SK-N-SH (cell line): ENCODE data around the gene RAB27B.

Source experiments
- CTCF ChIP-seq: fragments of 200-600 bp; sonication (generic); IDR thresholded peaks from 2 replicates; pipeline ENCODE4 v1.6.1; 2017; ENCODE audit warnings: antibody characterized with exemption, mild to moderate bottlenecking, moderate library complexity
- EP300 ChIP-seq, 2 experiments: IDR thresholded peaks; 2 replicates each; pipeline versions ENCODE4 v1.4.0 to v1.6.1; 2012; ENCODE audit warnings: borderline replicate concordance in 1 of 2, low read depth in 1 of 2, low read length in 1 of 2
- IRF3 ChIP-seq: fragments of 150-350 bp; IDR thresholded peaks from 2 replicates; pipeline ENCODE4 v1.6.1; 2016; ENCODE audit warnings: mild to moderate bottlenecking, low read depth, low read length
- MEF2A ChIP-seq: IDR thresholded peaks from 2 replicates; pipeline ENCODE4 v1.4.0; 2012; ENCODE audit warnings: low read depth, borderline replicate concordance
- POLR2AphosphoS5 ChIP-seq: IDR thresholded peaks from 2 replicates; pipeline ENCODE4 v1.6.1; 2012; ENCODE audit warnings: low read depth, low read length
- RAD21 ChIP-seq: IDR thresholded peaks from 2 replicates; pipeline ENCODE4 v1.6.1; 2012; ENCODE audit warnings: mild to moderate bottlenecking, low read length
- REST ChIP-seq: IDR thresholded peaks from 2 replicates; pipeline ENCODE4 v1.6.1; 2012; ENCODE audit warnings: mild to moderate bottlenecking, low read depth, low read length, moderate library complexity
- TAF1 ChIP-seq: IDR thresholded peaks from 2 replicates; pipeline ENCODE4 v1.6.1; 2012; ENCODE audit warnings: low read depth, mild to moderate bottlenecking, low read length, moderate library complexity, borderline replicate concordance
- TEAD4 ChIP-seq: IDR thresholded peaks from 2 replicates; pipeline ENCODE4 v1.4.0; 2012; ENCODE audit warnings: mild to moderate bottlenecking, borderline replicate concordance; ENCODE audit not compliant: insufficient read depth

- TF ChIP-seq MEF2A (no peak), CTCF (no peak), REST (no peak), TEAD4 (no peak), POLR2AphosphoS5 (no peak), IRF3 (no peak), TAF1 (no peak), EP300 (IDR thresholded peaks at IDR 0.05; ENCODE audit: borderline replicate concordance in 1 of 2, low read depth in 1 of 2, low read length in 1 of 2) (no peak), RAD21 (no peak)
Observed at GRCh38 chr18:54881229-54881768, 53.0 kb downstream of the RAB27B start.
